ENCODE results near the gene SLF2. TPM values are rescaled to one million over a fixed set of nuclear protein-coding genes. Genes with fewer than 3 reads are reported as not detected.

The SLF2 gene
- total RNA-seq, 1 donor: 17.0 TPM

GRCh38 chr10:100999742-101000126, 87.0 kb downstream of the SLF2 start, which contains the start of gene LZTS2:
LZTS2 (plus strand) TSS chr10:100999808; CDS start chr10:101002539, 2,731 bp downstream.
- Histone ChIP-seq H3K9me3 (ENCODE audit: low read depth, low read length) (no peaks in the 10 kb centered on the region), H3K27me3 (ENCODE audit: insufficient read depth, low read length) (no peaks in the 10 kb centered on the region), H3K4me1 (ENCODE audit: insufficient read depth, low read length) (peaks cover 39% of the 10 kb centered on the region), H3K4me3 (ENCODE audit: low read length) (peak within 1 kb of the TSS; percentile 69)

- no peaks in the 10 kb centered on the region for H3K27me3 ChIP-seq (ENCODE audit: insufficient read depth, low read length)
- no peaks in the 10 kb centered on the region for H3K9me3 ChIP-seq (ENCODE audit: low read depth, low read length)
- peaks cover 39% of the 10 kb centered on the region for H3K4me1 ChIP-seq (ENCODE audit: insufficient read depth, low read length)
- H3K4me3 ChIP-seq (ENCODE audit: low read length): peak overlapping the region; percentile 34
Measured at GRCh38 chr10:101000127-101000914, 87.6 kb downstream of the SLF2 start.

- no peak overlapping the region for H3K4me3 ChIP-seq (ENCODE audit: low read length)
- H3K27me3 ChIP-seq (ENCODE audit: insufficient read depth, low read length): no peaks in the 10 kb centered on the region
- H3K4me1 ChIP-seq (ENCODE audit: insufficient read depth, low read length): peaks cover 38% of the 10 kb centered on the region
- H3K9me3 ChIP-seq (ENCODE audit: low read depth, low read length): no peaks in the 10 kb centered on the region
Measured at GRCh38 chr10:101000915-101001658, 88.3 kb downstream of the SLF2 start.

- no peak overlapping the region for H3K4me3 ChIP-seq (ENCODE audit: low read length)
- H3K27me3 ChIP-seq (ENCODE audit: insufficient read depth, low read length): no peaks in the 10 kb centered on the region
- H3K4me1 ChIP-seq (ENCODE audit: insufficient read depth, low read length): peaks cover 32% of the 10 kb centered on the region
- H3K9me3 ChIP-seq (ENCODE audit: low read depth, low read length): no peaks in the 10 kb centered on the region
Measured at GRCh38 chr10:101001659-101002035, 88.9 kb downstream of the SLF2 start.

GRCh38 chr10:101002456-101002855, 89.7 kb downstream of the SLF2 start:
- Histone ChIP-seq H3K9me3 (ENCODE audit: low read depth, low read length) (no peaks in the 10 kb centered on the region), H3K4me3 (ENCODE audit: low read length) (no peak overlapping the region), H3K27me3 (ENCODE audit: insufficient read depth, low read length) (no peaks in the 10 kb centered on the region), H3K4me1 (ENCODE audit: insufficient read depth, low read length) (peaks cover 29% of the 10 kb centered on the region)

GRCh38 chr10:101003639-101004206, 91.0 kb downstream of the SLF2 start:
- H3K4me3 ChIP-seq (ENCODE audit: low read length): no peak overlapping the region
- H3K27me3 ChIP-seq (ENCODE audit: insufficient read depth, low read length): no peaks in the 10 kb centered on the region
- no peaks in the 10 kb centered on the region for H3K9me3 ChIP-seq (ENCODE audit: low read depth, low read length)
- H3K4me1 ChIP-seq (ENCODE audit: insufficient read depth, low read length): peaks cover 17% of the 10 kb centered on the region

- Histone ChIP-seq H3K4me1 (ENCODE audit: insufficient read depth, low read length) (peaks cover 7% of the 10 kb centered on the region), H3K27me3 (ENCODE audit: insufficient read depth, low read length) (no peaks in the 10 kb centered on the region), H3K9me3 (ENCODE audit: low read depth, low read length) (no peaks in the 10 kb centered on the region)
Measured at GRCh38 chr10:101005361-101005760, 92.6 kb downstream of the SLF2 start.

GRCh38 chr10:101005869-101006567, 93.3 kb downstream of the SLF2 start:
- Histone ChIP-seq H3K27me3 (ENCODE audit: insufficient read depth, low read length) (no peaks in the 10 kb centered on the region), H3K4me1 (ENCODE audit: insufficient read depth, low read length) (peaks cover under 1% of the 10 kb centered on the region), H3K9me3 (ENCODE audit: low read depth, low read length) (no peaks in the 10 kb centered on the region), H3K4me3 (ENCODE audit: low read length) (no peak overlapping the region)

More at GRCh38 chr10:101005361-101005760, 92.6 kb downstream of the SLF2 start:
- no peak overlapping the region for H3K4me3 ChIP-seq (ENCODE audit: low read length)

- Histone ChIP-seq H3K4me1 (ENCODE audit: insufficient read depth, low read length) (no peaks in the 10 kb centered on the region), H3K4me3 (ENCODE audit: low read length) (no peak overlapping the region), H3K27me3 (ENCODE audit: insufficient read depth, low read length) (no peaks in the 10 kb centered on the region), H3K9me3 (ENCODE audit: low read depth, low read length) (no peaks in the 10 kb centered on the region)
Measured at GRCh38 chr10:101006593-101007098, 93.9 kb downstream of the SLF2 start.

- Histone ChIP-seq H3K9me3 (ENCODE audit: low read depth, low read length) (no peaks in the 10 kb centered on the region), H3K4me1 (ENCODE audit: insufficient read depth, low read length) (no peaks in the 10 kb centered on the region), H3K27me3 (ENCODE audit: insufficient read depth, low read length) (no peaks in the 10 kb centered on the region), H3K4me3 (ENCODE audit: low read length) (no peak overlapping the region)
Measured at GRCh38 chr10:101007099-101007711, 94.4 kb downstream of the SLF2 start.

- Histone ChIP-seq H3K4me1 (ENCODE audit: insufficient read depth, low read length) (peaks cover 1% of the 10 kb centered on the region), H3K9me3 (ENCODE audit: low read depth, low read length) (no peaks in the 10 kb centered on the region), H3K27me3 (ENCODE audit: insufficient read depth, low read length) (no peaks in the 10 kb centered on the region), H3K4me3 (ENCODE audit: low read length) (no peak overlapping the region)
Measured at GRCh38 chr10:101007915-101008822, 95.4 kb downstream of the SLF2 start.

GRCh38 chr10:101008823-101009423, 96.2 kb downstream of the SLF2 start:
- H3K9me3 ChIP-seq (ENCODE audit: low read depth, low read length): no peaks in the 10 kb centered on the region
- H3K4me3 ChIP-seq (ENCODE audit: low read length): no peak overlapping the region
- H3K27me3 ChIP-seq (ENCODE audit: insufficient read depth, low read length): no peaks in the 10 kb centered on the region
- H3K4me1 ChIP-seq (ENCODE audit: insufficient read depth, low read length): peaks cover 4% of the 10 kb centered on the region

GRCh38 chr10:101010329-101010728, 97.6 kb downstream of the SLF2 start:
- Histone ChIP-seq H3K4me3 (ENCODE audit: low read length) (no peak overlapping the region), H3K4me1 (ENCODE audit: insufficient read depth, low read length) (peaks cover 4% of the 10 kb centered on the region), H3K9me3 (ENCODE audit: low read depth, low read length) (no peaks in the 10 kb centered on the region), H3K27me3 (ENCODE audit: insufficient read depth, low read length) (no peaks in the 10 kb centered on the region)
